Measurements from ENCODE around the gene NOTCH1. TPM values are rescaled to one million over a fixed set of nuclear protein-coding genes. Genes with fewer than 3 reads are reported as not detected.
"Not testable (repeated sequence)": the region's sequence is repeated elsewhere in the genome, so short reads cannot be mapped to it uniquely, and the experiment has no call there.

NOTCH1 gene
- polyA plus RNA-seq, 3 donors from 2014 or later, result 0.98 to 22.8 (median 4.3) TPM

DNA sequence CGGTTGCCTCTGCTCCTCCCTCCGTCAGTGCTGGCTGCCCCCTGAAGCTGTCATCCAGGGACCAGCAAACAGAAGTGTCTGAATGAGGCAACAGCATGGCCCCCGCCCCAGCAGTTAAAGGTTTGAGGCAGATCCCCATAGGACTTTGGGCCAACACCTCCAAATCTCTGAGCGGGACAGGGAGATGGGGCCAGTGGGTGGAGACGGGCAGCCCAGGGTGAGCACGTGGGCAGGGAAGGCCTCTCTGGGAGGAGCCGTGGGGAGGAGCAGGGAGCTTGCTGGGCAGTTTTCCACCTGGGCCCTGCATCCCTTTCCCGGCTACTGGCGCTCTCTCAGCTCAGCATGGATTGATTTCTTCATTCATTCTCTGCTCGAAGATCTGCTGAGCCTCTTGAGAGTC, 39.1 kb upstream of the NOTCH1 start:
- no peak for DNase-seq
- H3K27me3 Mint-ChIP-seq (ENCODE audit: low read depth in 3 of 3), result peaks cover 0 to 4% (median under 1%) of the 10 kb centered on the region in 3 donors
- no peaks in the 10 kb centered on the region for H3K9me3 Mint-ChIP-seq
- H3K36me3 Mint-ChIP-seq, result no peaks in the 10 kb centered on the region
- no peak overlapping the region for H3K27ac Mint-ChIP-seq
- peaks cover 10 to 14% of the 10 kb centered on the region in 2 donors for H3K4me1 Mint-ChIP-seq
- H3K4me3 Mint-ChIP-seq, result no peak overlapping the region

DNA sequence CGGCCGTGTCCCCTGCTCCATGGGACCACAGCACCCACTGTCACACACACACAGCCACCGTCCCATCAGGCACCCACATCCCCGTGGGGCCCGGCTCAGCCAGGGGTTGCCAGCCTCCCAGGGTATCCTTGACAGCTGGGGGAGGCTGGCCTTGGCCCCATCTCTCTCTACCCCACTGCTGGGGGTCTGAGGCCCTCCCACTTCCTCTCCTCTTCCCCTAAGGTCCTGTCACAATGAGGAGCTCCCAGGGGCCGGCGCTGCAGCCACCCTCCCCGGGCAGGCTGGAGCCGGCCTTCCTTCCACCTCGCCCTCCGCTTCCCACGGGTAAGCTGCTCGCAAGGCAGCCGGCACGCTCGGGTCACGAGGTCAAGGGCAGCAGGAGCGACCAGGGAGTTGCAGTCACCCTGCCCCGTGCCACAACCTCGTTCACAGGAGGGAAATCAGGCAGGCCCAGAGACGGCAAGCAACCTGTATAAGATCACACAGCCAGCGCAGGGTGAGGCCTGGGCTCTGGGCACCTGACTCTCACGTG, 38.6 kb upstream of the NOTCH1 start:
- Mint-ChIP-seq H3K4me3 (no peak overlapping the region), H3K4me1 (peaks cover 15 to 18% of the 10 kb centered on the region in 2 donors), H3K36me3 (peaks cover 0 to 2% (median 0%) of the 10 kb centered on the region in 3 donors), H3K9me3 (no peaks in the 10 kb centered on the region), H3K27me3 (ENCODE audit: low read depth in 3 of 3) (peaks cover 0 to 6% (median 4%) of the 10 kb centered on the region in 3 donors), H3K27ac (no peak overlapping the region)
- DNase-seq, result no peak

DNA sequence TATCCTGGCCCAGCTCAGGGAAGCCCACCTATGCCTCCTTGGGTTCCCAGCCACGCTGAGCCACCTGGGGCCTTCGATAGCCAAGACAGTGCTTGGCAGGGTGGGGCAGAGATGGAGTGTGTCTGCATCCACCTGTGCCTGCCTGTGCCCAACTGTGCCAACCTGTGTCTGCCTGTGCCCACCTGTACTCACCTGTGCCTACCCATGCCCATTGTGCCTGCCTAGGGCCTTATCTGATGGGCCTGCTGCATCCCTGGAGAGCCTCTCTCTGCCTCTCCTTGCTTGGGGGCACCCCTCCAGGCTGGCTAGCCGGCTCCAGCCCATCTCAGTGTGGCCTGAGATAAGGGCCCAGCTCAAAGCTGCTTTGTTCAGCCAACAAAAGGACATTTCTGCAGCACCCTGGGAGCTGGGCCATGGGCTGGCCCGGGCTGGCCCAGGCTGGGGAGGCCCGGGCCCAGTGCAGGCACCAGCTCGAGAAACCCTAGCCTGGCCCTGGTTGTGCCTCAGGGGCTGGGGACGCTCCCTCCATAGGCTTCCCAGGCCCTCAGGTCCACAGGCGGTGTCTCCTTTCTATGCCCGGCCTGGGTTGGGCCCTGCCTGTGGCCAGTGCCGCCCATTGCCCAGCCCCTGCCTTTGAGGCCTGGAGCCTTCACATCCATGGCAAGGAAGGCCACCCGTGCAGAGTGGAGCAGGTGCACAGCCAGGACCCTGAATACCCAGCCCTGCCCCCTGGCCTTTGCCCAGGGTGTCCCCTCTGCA, 37.3 kb upstream of the NOTCH1 start:
- H3K9me3 Mint-ChIP-seq, result no peaks in the 10 kb centered on the region
- H3K4me1 Mint-ChIP-seq, result peaks cover 11 to 13% of the 10 kb centered on the region in 2 donors
- H3K27ac Mint-ChIP-seq, result no peak overlapping the region
- H3K27me3 Mint-ChIP-seq (ENCODE audit: low read depth in 3 of 3), result peaks cover 0 to 6% (median 4%) of the 10 kb centered on the region in 3 donors
- no peak overlapping the region for H3K4me3 Mint-ChIP-seq
- no peak for DNase-seq
- H3K36me3 Mint-ChIP-seq, result peaks cover 0 to 3% (median 0%) of the 10 kb centered on the region in 3 donors

DNA sequence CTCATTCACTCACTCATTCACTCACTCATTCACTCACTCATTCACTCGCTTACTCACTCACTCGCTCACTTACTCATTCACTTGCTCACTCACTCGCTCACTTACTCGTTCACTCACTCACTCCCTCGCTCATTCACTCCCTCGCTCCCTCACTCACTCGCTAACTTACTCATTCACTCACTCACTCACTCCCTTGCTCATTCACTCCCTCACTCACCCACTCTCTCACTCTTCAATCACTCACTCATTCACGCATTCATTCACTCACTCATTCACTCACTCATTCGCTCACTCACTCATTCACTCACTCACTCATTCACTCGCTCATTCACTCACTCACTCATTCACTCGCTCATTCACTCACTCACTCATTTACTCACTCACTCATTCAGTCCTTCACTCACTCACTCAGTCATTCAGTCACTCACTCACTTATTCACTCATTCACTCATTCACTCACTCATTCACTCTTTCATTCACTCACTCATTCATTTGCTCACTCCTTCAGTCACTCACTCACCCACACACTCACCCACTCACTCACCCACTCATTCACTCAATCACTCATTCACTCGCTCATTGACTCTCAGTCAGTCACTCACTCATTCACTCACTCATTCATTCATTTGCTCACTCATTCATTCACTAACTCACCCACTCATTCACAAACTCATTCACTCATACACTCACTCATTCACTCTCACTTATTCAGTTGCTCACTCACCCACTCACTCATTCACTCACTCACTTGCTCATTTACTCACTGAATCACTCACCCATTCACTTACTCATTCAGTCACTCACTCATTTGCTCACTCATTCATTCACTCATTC, 36.0 kb upstream of the NOTCH1 start:
- Mint-ChIP-seq H3K27me3 (ENCODE audit: low read depth in 3 of 3) (peaks cover 0 to 6% (median 4%) of the 10 kb centered on the region in 3 donors), H3K4me1 (peaks cover 8 to 12% of the 10 kb centered on the region in 2 donors), H3K36me3 (peaks cover 0 to 3% (median 0%) of the 10 kb centered on the region in 3 donors), H3K27ac (no peak overlapping the region), H3K9me3 (no peaks in the 10 kb centered on the region), H3K4me3 (no peak overlapping the region)
- no peak for DNase-seq

DNA sequence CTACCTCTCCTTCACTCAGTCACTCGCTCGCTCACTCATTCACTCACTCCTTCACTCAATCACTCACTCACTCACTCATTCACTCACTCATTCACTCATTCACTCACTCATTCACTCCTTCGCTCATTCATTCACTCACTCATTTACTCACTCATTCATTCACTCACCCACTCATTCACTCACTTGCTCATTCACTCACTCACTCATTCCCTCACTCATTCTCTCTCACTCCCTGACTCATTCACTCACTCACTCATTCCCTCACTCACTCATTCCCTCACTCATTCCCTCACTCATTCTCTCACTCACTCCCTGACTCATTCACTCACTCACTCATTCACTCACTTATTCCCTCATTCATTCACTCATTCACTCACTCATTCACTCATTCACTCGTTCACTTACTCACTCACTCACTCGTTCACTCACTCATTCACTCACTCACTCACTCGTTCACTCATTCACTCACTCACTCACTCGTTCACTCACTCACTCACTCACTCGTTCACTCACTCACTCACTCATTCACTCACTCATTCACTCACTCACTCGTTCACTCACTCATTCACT, 33.9 kb upstream of the NOTCH1 start:
- Mint-ChIP-seq H3K4me3 (peak overlapping the region in 1 of 5 donors; percentile 20), H3K4me1 (peaks cover 14 to 18% of the 10 kb centered on the region in 2 donors), H3K27ac (peak overlapping the region in 3 of 6 donors; percentile 57 to 86 (median 69))
- DNase-seq; H3K9me3 Mint-ChIP-seq; H3K36me3 Mint-ChIP-seq; H3K27me3 Mint-ChIP-seq (ENCODE audit: low read depth in 3 of 3): not testable (repeated sequence)

DNA sequence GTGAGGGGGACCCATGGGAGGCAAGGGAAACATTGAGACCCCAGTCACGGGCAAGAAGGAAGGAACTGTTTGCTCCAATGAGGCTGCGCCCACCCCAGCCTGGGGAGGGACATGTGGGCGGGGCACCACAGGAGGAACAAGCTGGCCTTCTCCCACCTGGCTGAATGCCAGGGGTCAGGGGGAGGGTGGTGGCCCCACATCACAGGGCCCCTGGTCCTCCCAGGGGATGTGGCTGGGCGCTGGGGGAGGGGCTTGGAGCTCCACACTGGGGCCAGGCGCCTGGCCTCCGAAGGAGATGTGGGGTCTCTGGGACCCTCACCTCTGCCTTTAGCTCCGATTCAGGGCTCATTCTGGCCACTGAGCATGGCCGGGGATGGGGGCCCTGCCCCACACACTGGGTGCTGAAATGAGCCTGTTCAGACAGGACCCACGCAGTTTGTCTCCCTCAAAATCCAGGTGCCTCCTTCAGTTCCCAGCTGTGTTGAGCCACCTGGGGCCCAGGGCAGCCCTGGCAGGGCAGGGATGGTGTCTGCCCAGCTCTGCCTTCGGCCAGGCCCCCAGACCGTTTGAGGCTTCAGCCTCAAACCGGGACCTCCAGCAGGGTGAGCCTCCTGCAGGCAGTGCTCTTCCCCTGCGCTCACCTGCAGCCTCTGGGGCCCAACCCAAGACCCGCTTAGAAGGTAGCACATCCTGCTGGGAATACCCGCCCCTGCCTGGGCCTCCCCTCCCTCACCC, 33.2 kb upstream of the NOTCH1 start:
- H3K9me3 Mint-ChIP-seq, result no peaks in the 10 kb centered on the region
- H3K4me3 Mint-ChIP-seq, result no peak overlapping the region
- peaks cover 20 to 25% of the 10 kb centered on the region in 2 donors for H3K4me1 Mint-ChIP-seq
- H3K36me3 Mint-ChIP-seq, result peaks cover 0 to 3% (median 0%) of the 10 kb centered on the region in 3 donors
- H3K27ac Mint-ChIP-seq, result peak overlapping the region in 1 of 6 donors; percentile 57
- peaks cover 3 to 12% (median 4%) of the 10 kb centered on the region in 3 donors for H3K27me3 Mint-ChIP-seq (ENCODE audit: low read depth in 3 of 3)
- no peak for DNase-seq

DNA sequence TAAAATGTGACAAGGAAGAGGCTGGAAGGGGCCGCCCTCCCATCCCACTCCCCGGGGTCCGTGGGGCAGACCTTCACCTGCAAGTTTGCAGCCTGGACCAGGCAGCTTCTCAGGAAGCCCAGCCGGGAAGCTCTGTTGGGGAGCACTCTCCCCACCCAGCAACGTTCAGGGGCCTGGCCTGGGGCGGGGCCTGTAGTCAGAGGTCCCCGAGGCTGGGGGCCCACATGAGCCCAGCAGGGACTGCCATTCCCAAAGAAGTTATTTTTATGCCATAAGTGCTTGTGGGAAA, 32.7 kb upstream of the NOTCH1 start:
- Mint-ChIP-seq H3K4me3 (no peak overlapping the region), H3K27ac (no peak overlapping the region), H3K9me3 (no peaks in the 10 kb centered on the region), H3K4me1 (peaks cover 25 to 30% of the 10 kb centered on the region in 2 donors), H3K36me3 (peaks cover 0 to 3% (median 0%) of the 10 kb centered on the region in 3 donors), H3K27me3 (ENCODE audit: low read depth in 3 of 3) (peaks cover 3 to 12% (median 4%) of the 10 kb centered on the region in 3 donors)
- DNase-seq, result no peak

DNA sequence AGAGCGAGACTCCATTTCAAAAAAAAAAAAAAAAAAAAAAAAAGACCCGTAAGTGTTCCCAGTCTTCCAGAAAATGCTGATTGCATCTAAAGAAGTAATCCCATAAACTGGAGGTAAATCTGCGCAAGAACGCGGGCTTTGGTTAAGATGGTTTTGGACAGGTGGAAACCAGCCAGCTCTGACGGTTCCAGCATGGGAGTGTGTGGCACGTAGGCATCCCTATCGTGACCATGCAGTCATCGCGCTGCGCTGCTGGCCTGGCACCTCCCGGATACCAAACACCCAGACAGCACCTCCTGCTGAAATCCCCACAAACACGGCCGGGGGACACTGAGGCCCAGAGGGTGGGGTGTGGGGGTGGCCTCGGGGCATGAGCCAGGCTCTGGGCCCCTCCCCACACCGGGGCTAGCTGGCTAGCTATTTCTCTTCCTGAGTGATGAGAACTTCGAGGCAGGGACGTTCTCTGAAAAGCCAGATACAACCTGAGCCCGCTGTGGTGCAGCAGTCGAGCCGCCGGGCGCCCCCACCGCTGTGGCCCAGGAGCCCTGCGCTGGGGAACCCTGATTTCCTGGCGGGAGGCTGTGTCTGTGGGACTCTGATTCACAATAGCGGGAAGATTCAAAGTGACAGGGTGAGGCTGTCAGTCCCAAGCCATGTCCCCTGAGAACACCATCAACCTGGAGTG, 32.2 kb upstream of the NOTCH1 start:
- peaks cover 0 to 3% (median 0%) of the 10 kb centered on the region in 3 donors for H3K36me3 Mint-ChIP-seq
- H3K4me1 Mint-ChIP-seq, result peaks cover 30 to 35% of the 10 kb centered on the region in 2 donors
- H3K27ac Mint-ChIP-seq, result no peak overlapping the region
- no peaks in the 10 kb centered on the region for H3K9me3 Mint-ChIP-seq
- no peak overlapping the region for H3K4me3 Mint-ChIP-seq
- no peak for DNase-seq
- peaks cover 3 to 11% (median 4%) of the 10 kb centered on the region in 3 donors for H3K27me3 Mint-ChIP-seq (ENCODE audit: low read depth in 3 of 3)

DNA sequence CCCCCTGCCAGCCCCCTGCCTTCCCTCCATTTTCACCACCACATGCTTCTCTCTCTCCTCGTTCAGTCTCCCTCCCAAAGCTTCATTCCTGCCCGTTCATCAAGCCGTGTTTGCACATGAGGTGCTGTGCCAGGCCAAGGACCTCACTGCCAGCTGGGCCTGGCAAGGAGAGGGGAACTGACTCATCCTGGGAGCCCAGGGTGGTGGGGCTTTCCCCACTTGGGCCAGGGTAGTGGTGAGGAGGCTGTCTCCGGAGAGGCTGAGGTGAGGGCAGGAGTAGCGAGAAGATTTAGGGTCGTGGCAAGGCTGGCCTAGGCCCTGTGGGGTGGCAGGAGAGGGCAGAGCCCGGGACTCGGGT, 30.4 kb upstream of the NOTCH1 start:
- H3K4me1 Mint-ChIP-seq, result peaks cover 49 to 53% of the 10 kb centered on the region in 2 donors
- peaks cover 0 to 3% (median 0%) of the 10 kb centered on the region in 3 donors for H3K36me3 Mint-ChIP-seq
- H3K27me3 Mint-ChIP-seq (ENCODE audit: low read depth in 3 of 3), result peaks cover 3 to 13% (median 4%) of the 10 kb centered on the region in 3 donors
- no peak for DNase-seq
- H3K27ac Mint-ChIP-seq, result peak overlapping the region in 3 of 6 donors; percentile 48 to 76 (median 72)
- H3K9me3 Mint-ChIP-seq, result no peaks in the 10 kb centered on the region
- H3K4me3 Mint-ChIP-seq, result peak overlapping the region in 1 of 5 donors; percentile 53

DNA sequence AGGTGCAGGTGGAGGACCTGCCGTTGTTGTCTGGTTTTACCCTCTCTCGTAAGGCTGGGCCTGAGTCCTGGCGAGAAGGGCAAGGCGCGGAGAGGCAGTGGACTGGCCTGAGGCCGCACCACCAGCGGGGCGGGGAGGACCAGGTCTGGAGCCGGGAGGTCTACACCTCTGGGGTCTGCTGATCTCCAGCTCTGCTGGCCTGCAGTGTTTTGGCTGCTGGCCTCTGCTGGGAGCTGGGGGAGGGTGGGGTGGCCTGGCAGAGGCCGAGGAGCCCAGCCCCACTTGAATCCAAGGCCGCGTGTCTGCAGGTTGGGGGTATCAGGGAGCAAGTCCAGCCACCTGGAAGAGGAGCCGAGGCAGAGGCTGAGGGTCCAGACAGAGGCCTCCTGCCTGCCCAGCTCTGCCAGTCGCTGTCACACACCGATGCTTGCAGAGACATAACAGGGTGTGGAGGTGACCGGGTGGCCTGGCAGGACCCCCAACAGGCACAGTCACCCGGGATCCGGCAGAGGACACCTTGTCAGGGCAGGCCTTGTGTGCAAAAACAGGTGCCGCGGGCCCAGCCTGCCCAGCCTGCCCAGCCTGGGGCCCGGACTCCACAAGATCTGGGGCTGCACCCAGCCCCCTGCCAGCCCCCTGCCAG, 29.9 kb upstream of the NOTCH1 start:
- Mint-ChIP-seq H3K4me3 (no peak overlapping the region), H3K36me3 (peaks cover 0 to 3% (median 0%) of the 10 kb centered on the region in 3 donors), H3K27ac (peak overlapping the region in 4 of 6 donors; percentile 74 to 98 (median 98)), H3K4me1 (peaks cover 52 to 57% of the 10 kb centered on the region in 2 donors), H3K27me3 (ENCODE audit: low read depth in 3 of 3) (peaks cover 3 to 14% (median 4%) of the 10 kb centered on the region in 3 donors), H3K9me3 (no peaks in the 10 kb centered on the region)
- DNase-seq, result no peak

DNA sequence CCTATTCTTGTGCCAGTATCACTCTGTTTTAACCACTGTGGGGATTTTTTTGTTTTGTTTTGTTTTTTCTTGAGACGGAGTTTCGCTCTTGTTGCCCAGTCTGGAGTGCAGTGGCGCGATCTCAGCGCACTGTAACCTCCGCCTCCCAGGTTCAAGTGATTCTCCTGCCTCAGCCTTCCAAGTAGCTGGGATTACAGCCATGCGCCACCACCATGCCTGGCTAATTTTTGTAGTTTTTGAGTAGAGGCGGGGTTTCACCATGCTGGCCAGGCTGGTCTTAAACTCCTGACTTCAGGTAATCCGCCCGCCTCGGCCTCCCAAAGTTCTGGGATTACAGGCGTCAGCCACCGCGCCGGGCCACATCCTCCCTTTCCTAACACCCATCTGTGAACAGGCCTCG, 28.8 kb upstream of the NOTCH1 start:
- DNase-seq, H3K9me3 Mint-ChIP-seq, H3K36me3 Mint-ChIP-seq: not testable (repeated sequence)
- Mint-ChIP-seq H3K27ac (peak overlapping the region; percentile 94 to 98 (median 98)), H3K27me3 (ENCODE audit: low read depth in 3 of 3) (peaks cover 1 to 13% (median 3%) of the 10 kb centered on the region in 3 donors), H3K4me1 (peaks cover 53 to 59% of the 10 kb centered on the region in 2 donors), H3K4me3 (peak overlapping the region; percentile 27 to 78 (median 56))
